Peyer's patch (tissue), 4 donors: ENCODE results near the gene SYT11. TPM values are rescaled to one million over a fixed set of nuclear protein-coding genes. Genes with fewer than 3 reads are reported as not detected.
"Not testable (repeated sequence)": the region's sequence is repeated elsewhere in the genome, so short reads cannot be mapped to it uniquely, and the experiment has no call there.

Source experiments
- DNase-seq, 3 donors: peaks; one replicate each; pipeline ENCODE4 v3.0.0-alpha.2; 2017 to 2019
- H3K27ac ChIP-seq, 4 donors: fragments of 200-600 bp; sonication (generic); one replicate each; pipeline ENCODE4 v1.5.1; 2016 to 2019
- H3K27me3 ChIP-seq, 2 donors: fragments of 200-600 bp; sonication (generic); one replicate each; pipeline ENCODE4 v1.5.1; 2019
- H3K36me3 ChIP-seq, 3 donors: fragments of 200-600 bp; sonication (generic); one replicate each; pipeline ENCODE4 v1.5.1; 2016 to 2019
- H3K4me1 ChIP-seq, 4 donors: fragments of 200-600 bp; sonication (generic); one replicate each; pipeline ENCODE4 v1.5.1; 2016 to 2019
- H3K4me3 ChIP-seq, 4 donors: fragments of 200-600 bp; sonication (generic); 1 replicate in 3 of 4; 2 replicates in 1 of 4; pipeline ENCODE4 v1.5.1; 2016 to 2019; ENCODE audit warnings: mild to moderate bottlenecking in 1 of 4
- H3K9me3 ChIP-seq, 4 donors: fragments of 200-600 bp; sonication (generic); one replicate each; pipeline ENCODE4 v1.5.1; 2016 to 2019; ENCODE audit warnings: mild to moderate bottlenecking in 1 of 4
- CTCF ChIP-seq, 6 experiments: fragments of 450-650 bp in 4 of 6; fragments of 200-600 bp in 2 of 6; sonication (generic) in 1 of 6; IDR thresholded peaks; one replicate each; pipeline ENCODE4 v1.5.1; 2017 to 2019; ENCODE audit warnings: antibody characterized with exemption in 6 of 6, mild to moderate bottlenecking in 3 of 6, moderate library complexity in 1 of 6
- POLR2A ChIP-seq, 2 donors: fragments of 450-650 bp; IDR thresholded peaks; one replicate each; pipeline ENCODE4 v1.5.1; 2017; ENCODE audit warnings: antibody characterized with exemption in 2 of 2, mild to moderate bottlenecking in 2 of 2, moderate library complexity in 2 of 2
- total RNA-seq, 4 donors: library from RNA; depleted of rRNA; stranded (reverse); fragments of >200 nt; gene quantifications; one replicate each; pipeline ENCODE4 v1.1.0, GENCODE V29; 2016

SYT11 gene
- total RNA-seq, 4 donors from 2014 or later = 2.6 to 9.9 (median 4.7) TPM

GRCh38 chr1:155831279-155831976, 27.9 kb upstream of the SYT11 start:
- Histone ChIP-seq H3K9me3 (no peaks in the 10 kb centered on the region), H3K4me3 (no peak overlapping the region), H3K36me3 (peaks cover 0 to 6% (median 0%) of the 10 kb centered on the region in 3 donors), H3K4me1 (no peaks in the 10 kb centered on the region), H3K27me3 (no peaks in the 10 kb centered on the region), H3K27ac (no peak overlapping the region)
- no peak for TF ChIP-seq CTCF (IDR thresholded peaks at IDR 0.05)
- no peak for TF ChIP-seq POLR2A (IDR thresholded peaks at IDR 0.05)
- DNase-seq = no peak

- H3K27me3 ChIP-seq = no peaks in the 10 kb centered on the region
These were observed 25.6 kb upstream of the SYT11 start for GRCh38 chr1:155833665-155834295.

GRCh38 chr1:155834296-155834926, 25.0 kb upstream of the SYT11 start:
- Histone ChIP-seq H3K36me3 (no peaks in the 10 kb centered on the region), H3K9me3 (no peaks in the 10 kb centered on the region), H3K27ac (no peak overlapping the region), H3K27me3 (no peaks in the 10 kb centered on the region), H3K4me3 (no peak overlapping the region), H3K4me1 (no peaks in the 10 kb centered on the region)
- DNase-seq = no peak
- TF ChIP-seq CTCF (IDR thresholded peaks at IDR 0.05) (no peak), POLR2A (IDR thresholded peaks at IDR 0.05) (no peak)

More at GRCh38 chr1:155833665-155834295, 25.6 kb upstream of the SYT11 start:
- no peak for DNase-seq
- Histone ChIP-seq H3K9me3 (no peaks in the 10 kb centered on the region), H3K4me3 (no peak overlapping the region), H3K4me1 (no peaks in the 10 kb centered on the region), H3K36me3 (no peaks in the 10 kb centered on the region), H3K27ac (no peak overlapping the region)
- TF ChIP-seq CTCF (IDR thresholded peaks at IDR 0.05) (no peak), POLR2A (IDR thresholded peaks at IDR 0.05) (no peak)

GRCh38 chr1:155834927-155835399, 24.4 kb upstream of the SYT11 start:
- H3K4me1 ChIP-seq, H3K27me3 ChIP-seq, DNase-seq, H3K36me3 ChIP-seq, H3K27ac ChIP-seq, H3K4me3 ChIP-seq, H3K9me3 ChIP-seq: not testable (repeated sequence)

- H3K4me1 ChIP-seq = peaks cover 0 to 1% (median 0%) of the 10 kb centered on the region in 4 donors
- TF ChIP-seq CTCF (IDR thresholded peaks at IDR 0.05) (no peak), POLR2A (IDR thresholded peaks at IDR 0.05) (no peak)
- H3K27ac ChIP-seq = no peak overlapping the region
- H3K4me3 ChIP-seq = no peak overlapping the region
- no peaks in the 10 kb centered on the region for H3K27me3 ChIP-seq
- no peaks in the 10 kb centered on the region for H3K36me3 ChIP-seq
- H3K9me3 ChIP-seq = no peaks in the 10 kb centered on the region
- no peak for DNase-seq
These were observed 23.8 kb upstream of the SYT11 start for GRCh38 chr1:155835548-155835947.

- Histone ChIP-seq H3K27ac (no peak overlapping the region), H3K27me3 (no peaks in the 10 kb centered on the region), H3K36me3 (peaks cover 0 to 9% (median 0%) of the 10 kb centered on the region in 3 donors), H3K4me3 (no peak overlapping the region), H3K9me3 (no peaks in the 10 kb centered on the region), H3K4me1 (peaks cover 0 to 11% (median 0%) of the 10 kb centered on the region in 4 donors)
- no peak for DNase-seq
- TF ChIP-seq POLR2A (IDR thresholded peaks at IDR 0.05) = no peak
- no peak for TF ChIP-seq CTCF (IDR thresholded peaks at IDR 0.05)
These were observed 19.0 kb upstream of the SYT11 start for GRCh38 chr1:155840386-155840785.
